Lower leg skin (tissue), 4 donors: ENCODE measurements around the gene PRAMEF14. TPM values are rescaled to one million over a fixed set of nuclear protein-coding genes. Genes with fewer than 3 reads are reported as not detected.
"Not testable (repeated sequence)": the region's sequence is repeated elsewhere in the genome, so short reads cannot be mapped to it uniquely, and the experiment has no call there.

Experiments
- DNase-seq, 2 donors: peaks; one replicate each; pipeline ENCODE4 v3.0.0-alpha.2; 2019; ENCODE audit warnings: low spot score in 2 of 2
- H3K4me3 ChIP-seq: fragments of 200-600 bp; sonication (generic); 2 replicates; pipeline ENCODE4 v1.5.1; 2017; ENCODE audit warnings: mild to moderate bottlenecking, low read depth; ENCODE audit not compliant: poor library complexity, severe bottlenecking
- WGBS, 2 donors: methylation state at CpG; one replicate each; pipeline ENCODE4 v1.1.5; 2018; 5-methylcytosine and 5-hydroxymethylcytosine counted together
- intact Hi-C: fragments of 100-400 bp; cut with DNase I; formaldehyde crosslinking; loops from one replicate; pipeline ENCODE4 v1.15.0; 2023; ENCODE audit warnings: low total_unique reads
- total RNA-seq, 4 donors: library from RNA; depleted of rRNA; stranded (reverse); fragments of >200 nt; gene quantifications; one replicate each; pipeline ENCODE4 v1.1.0, GENCODE V29; 2016

The PRAMEF14 gene
- total RNA-seq, 4 donors from 2014 or later, result not detected

DNA sequence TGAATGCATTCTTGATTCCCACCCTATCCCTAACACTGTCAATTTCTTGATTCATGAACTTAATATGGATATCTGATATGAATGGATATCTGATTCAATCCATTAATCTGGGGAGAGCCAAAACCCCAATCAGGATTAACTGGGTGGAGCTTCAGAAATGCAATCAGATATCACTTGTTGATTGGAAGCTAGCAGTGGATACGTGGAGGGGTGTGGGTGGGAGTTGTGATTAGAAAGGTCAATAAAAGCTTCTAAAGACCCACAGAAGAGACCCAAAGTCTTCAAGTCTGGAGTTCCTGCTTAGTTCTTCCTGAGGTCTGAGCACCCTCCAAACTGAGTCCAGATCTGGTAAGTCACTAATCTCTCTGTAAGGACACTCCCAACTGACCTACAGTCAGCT is 43.7 kb downstream of the PRAMEF14 start, which contains the start of gene PRAMEF33:
Gene PRAMEF33 (plus strand): TSS at position 301 of the 400 bp plus-strand sequence. CDS start 2,416 bp downstream, outside the sequence.
- intact Hi-C loops, H3K4me3 ChIP-seq, DNase-seq: not testable (repeated sequence)
- WGBS, 2 donors, result no CpG with 5 or more reads among the region's 1 CpG

DNA sequence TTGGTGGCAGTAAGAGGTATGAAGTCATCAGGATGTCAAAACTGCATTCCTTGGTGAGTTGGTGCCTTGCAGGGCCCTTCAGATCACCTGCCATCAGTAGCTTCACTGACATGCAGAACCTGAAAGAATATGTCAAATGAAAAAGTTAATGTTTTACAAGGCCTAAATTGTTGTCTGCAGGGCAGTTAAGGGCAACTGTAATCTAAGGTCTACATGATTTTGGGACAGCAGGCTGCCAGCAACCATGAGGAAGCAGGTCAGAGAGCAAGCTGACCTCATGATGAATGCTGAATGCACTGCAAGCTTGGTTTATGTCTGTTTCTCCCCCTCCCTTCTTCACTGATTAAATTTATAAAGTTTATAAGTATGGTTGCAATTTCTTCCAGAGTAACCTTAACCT is 44.7 kb downstream of the PRAMEF14 start:
- intact Hi-C loops, H3K4me3 ChIP-seq: not testable (repeated sequence)

DNA sequence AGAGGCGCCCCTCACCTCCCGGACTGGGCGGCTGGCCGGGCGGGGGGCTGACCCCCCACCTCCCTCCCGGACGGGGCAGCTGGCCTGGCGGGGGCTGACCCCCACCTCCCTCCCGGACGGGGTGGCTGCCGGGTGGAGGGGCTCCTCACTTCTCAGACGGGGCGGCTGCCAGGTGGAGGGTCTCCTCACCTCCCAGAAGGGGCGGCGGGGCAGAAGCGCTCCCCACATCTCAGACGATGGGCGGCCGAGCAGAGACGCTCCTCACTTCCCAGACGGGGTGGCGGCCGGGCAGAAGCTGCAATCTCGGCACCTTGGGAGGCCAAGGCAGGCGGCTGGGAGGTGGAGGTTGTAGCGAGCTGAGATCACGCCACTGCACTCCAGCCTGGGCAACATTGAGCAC is 48.2 kb downstream of the PRAMEF14 start:
- H3K4me3 ChIP-seq, DNase-seq, intact Hi-C loops: not testable (repeated sequence)
- 100% methylated on average over 2 of the region's 27 CpGs; no CpG with 5 or more reads in 1 of the 2 donors for WGBS, 2 donors

More for the DNA sequence above, 44.7 kb downstream of the PRAMEF14 start:
- not testable (repeated sequence) for DNase-seq

DNA sequence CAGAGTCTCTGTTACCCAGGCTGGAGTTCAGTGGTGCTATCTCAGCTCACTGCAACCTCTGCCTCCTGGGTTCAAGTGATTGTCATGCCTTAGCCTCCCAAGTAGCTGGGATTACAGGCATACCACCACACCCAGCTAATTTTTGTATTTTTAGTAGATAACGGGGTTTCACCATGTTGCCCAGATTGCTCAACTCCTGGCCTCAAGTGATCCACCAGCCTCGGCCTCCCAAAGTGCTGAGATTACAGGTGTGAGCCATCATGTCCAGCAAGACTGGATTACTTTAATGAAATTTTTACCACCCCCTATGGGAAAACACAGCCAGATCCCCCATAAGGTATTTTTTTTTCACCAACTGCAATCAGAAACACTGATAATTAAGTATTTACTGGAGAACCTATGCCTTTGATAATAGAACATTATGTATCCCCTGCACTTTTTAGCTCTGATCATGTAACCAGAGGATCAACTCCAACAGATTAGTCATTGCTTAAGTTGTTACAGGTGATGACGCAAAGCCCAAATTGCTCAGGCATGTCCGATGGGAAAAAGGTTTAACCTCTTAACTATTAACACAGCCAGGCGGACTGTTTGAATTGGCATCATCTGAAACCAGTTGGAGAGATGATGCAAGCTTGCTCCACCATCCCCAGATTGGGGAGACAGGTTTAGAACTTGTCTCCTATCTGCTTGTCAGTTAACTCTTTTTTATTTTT is 49.6 kb downstream of the PRAMEF14 start:
- intact Hi-C loops, H3K4me3 ChIP-seq, DNase-seq: not testable (repeated sequence)
- 58 to 78% methylated on average over 2 of the region's 5 CpGs for WGBS, 2 donors

Other genes starting within 250 kb of the PRAMEF14 start
- not detected for gene HNRNPCL2, start 230.3 kb downstream of the PRAMEF14 start, total RNA-seq
- not detected for gene PRAMEF26, start 191.1 kb downstream of the PRAMEF14 start, total RNA-seq
- not detected for gene HNRNPCL4, start 181.5 kb downstream of the PRAMEF14 start, total RNA-seq
- gene PRAMEF9, start 175.3 kb downstream of the PRAMEF14 start, total RNA-seq, result not detected
- not detected for gene PRAMEF13, start 145.7 kb downstream of the PRAMEF14 start, total RNA-seq
- gene PRAMEF18, start 121.0 kb downstream of the PRAMEF14 start, total RNA-seq, result not detected
- not detected for gene PRAMEF5, start 92.9 kb downstream of the PRAMEF14 start, total RNA-seq
- not detected for gene PRAMEF8, start 62.0 kb downstream of the PRAMEF14 start, total RNA-seq
- not detected for gene PRAMEF33, start 43.6 kb downstream of the PRAMEF14 start, total RNA-seq
- gene PRAMEF15, start 31.6 kb downstream of the PRAMEF14 start, total RNA-seq, result not detected
- not detected for gene PRAMEF19, start 24.8 kb upstream of the PRAMEF14 start, total RNA-seq
- not detected for gene PRAMEF17, start 42.5 kb upstream of the PRAMEF14 start, total RNA-seq
- gene PRAMEF20, start 63.3 kb upstream of the PRAMEF14 start, total RNA-seq, result not detected
- 1 to 10 TPM; 1.2 to 3.0 (median 2.3) TPM for gene LRRC38, start 166.9 kb upstream of the PRAMEF14 start, total RNA-seq
- gene PDPN, start 236.7 kb upstream of the PRAMEF14 start, total RNA-seq, result 10 to 100 TPM; 16.0 to 40.7 (median 32.7) TPM